RWPE2 (cell line): ENCODE results near the gene G2E3.
"Not testable (repeated sequence)": the region's sequence is repeated elsewhere in the genome, so short reads cannot be mapped to it uniquely, and the experiment has no call there.

Experiments
- ATAC-seq: fragments of 200-7000 bp; cut with Tn5 transposase; 3 replicates; pipeline ENCODE4 v1.9.1; 2021; ENCODE audit warnings: low read depth
- DNase-seq: peaks from one replicate; pipeline ENCODE4 v3.0.0-alpha.2; 2020; ENCODE audit warnings: low spot score
- H3K27ac ChIP-seq: fragments of 450-650 bp; 2 replicates; pipeline ENCODE4 v1.5.1; 2017; ENCODE audit warnings: mild to moderate bottlenecking; ENCODE audit not compliant: poor library complexity, severe bottlenecking
- H3K27me3 ChIP-seq: fragments of 250-450 bp; sonication (Bioruptor Pico); 2 replicates; pipeline ENCODE4 v1.5.1; 2021; ENCODE audit warnings: mild to moderate bottlenecking, moderate library complexity; ENCODE audit not compliant: insufficient read depth, poor library complexity, severe bottlenecking
- H3K36me3 ChIP-seq: fragments of 250-450 bp; sonication (Bioruptor Pico); 2 replicates; pipeline ENCODE4 v1.5.1; 2020; ENCODE audit warnings: low read depth, mild to moderate bottlenecking, moderate library complexity
- H3K4me1 ChIP-seq: fragments of 250-450 bp; sonication (Bioruptor Pico); 2 replicates; pipeline ENCODE4 v1.5.1; 2021; ENCODE audit warnings: mild to moderate bottlenecking, moderate library complexity; ENCODE audit not compliant: insufficient read depth, poor library complexity, severe bottlenecking
- H3K4me3 ChIP-seq: fragments of 250-450 bp; sonication (Bioruptor Pico); 2 replicates; pipeline ENCODE4 v1.5.1; 2021; ENCODE audit warnings: mild to moderate bottlenecking, moderate library complexity; ENCODE audit not compliant: severe bottlenecking
- H3K9me3 ChIP-seq: fragments of 250-450 bp; sonication (Bioruptor Pico); 2 replicates; pipeline ENCODE4 v1.5.1; 2021; ENCODE audit warnings: mild to moderate bottlenecking, moderate library complexity; ENCODE audit not compliant: severe bottlenecking
- CTCF ChIP-seq: fragments of 450-650 bp; IDR thresholded peaks from one replicate; pipeline ENCODE4 v1.5.1; 2017; ENCODE audit warnings: mild to moderate bottlenecking, moderate library complexity; ENCODE audit not compliant: poor library complexity, severe bottlenecking

The G2E3 gene

GRCh38 chr14:30623412-30624131 lies 64.6 kb downstream of the G2E3 start:
- ATAC-seq (no peak), DNase-seq (no peak)
- H3K27me3 ChIP-seq: no peaks in the 10 kb centered on the region
- TF ChIP-seq CTCF: no peak
- H3K36me3 ChIP-seq: peaks cover 25% of the 10 kb centered on the region
- no peaks in the 10 kb centered on the region for H3K9me3 ChIP-seq
- H3K27ac ChIP-seq: no peak overlapping the region
- peak overlapping the region; percentile 78 for H3K4me3 ChIP-seq
- peaks cover 31% of the 10 kb centered on the region for H3K4me1 ChIP-seq

GRCh38 chr14:30624132-30624423 lies 65.1 kb downstream of the G2E3 start:
- Histone ChIP-seq H3K9me3 (no peaks in the 10 kb centered on the region), H3K27ac (no peak overlapping the region), H3K36me3 (peaks cover 30% of the 10 kb centered on the region), H3K27me3 (no peaks in the 10 kb centered on the region), H3K4me1 (peaks cover 36% of the 10 kb centered on the region), H3K4me3 (no peak overlapping the region)
- DNase-seq: no peak
- TF ChIP-seq CTCF: no peak
- no peak for ATAC-seq

DNA sequence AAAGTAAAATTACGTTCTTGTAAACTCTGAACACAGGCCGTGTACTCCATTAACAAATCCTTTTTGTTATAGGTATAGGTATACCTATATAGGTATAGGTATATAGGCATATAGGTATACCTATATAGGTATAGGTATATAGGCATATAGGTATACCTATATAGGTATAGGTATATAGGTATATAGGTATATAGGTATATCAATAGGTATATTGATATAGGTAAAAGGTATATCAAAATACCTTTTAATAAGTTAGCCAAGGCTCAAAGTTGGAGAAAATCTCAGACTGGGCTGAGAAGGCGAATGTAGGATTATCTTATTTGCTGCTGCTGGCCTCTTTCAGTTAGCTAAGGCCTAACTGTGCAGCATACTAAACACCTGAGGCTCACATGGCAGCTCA lies 66.6 kb downstream of the G2E3 start:
- TF ChIP-seq CTCF: no peak
- DNase-seq (no peak), ATAC-seq (no peak)
- Histone ChIP-seq H3K9me3 (no peaks in the 10 kb centered on the region), H3K36me3 (peaks cover 43% of the 10 kb centered on the region), H3K27ac (no peak overlapping the region), H3K4me1 (peaks cover 37% of the 10 kb centered on the region), H3K4me3 (no peak overlapping the region), H3K27me3 (no peaks in the 10 kb centered on the region)

- H3K27me3 ChIP-seq, H3K4me3 ChIP-seq, DNase-seq, H3K9me3 ChIP-seq: not testable (repeated sequence)
- H3K4me1 ChIP-seq: peaks cover 28% of the 10 kb centered on the region
- peaks cover 71% of the 10 kb centered on the region for H3K36me3 ChIP-seq
- H3K27ac ChIP-seq: peak overlapping the region; percentile 38
- peak; percentile 38; the same call in 1 of the 3 replicates for ATAC-seq
Observed at GRCh38 chr14:30629432-30629831, 70.5 kb downstream of the G2E3 start.

DNA sequence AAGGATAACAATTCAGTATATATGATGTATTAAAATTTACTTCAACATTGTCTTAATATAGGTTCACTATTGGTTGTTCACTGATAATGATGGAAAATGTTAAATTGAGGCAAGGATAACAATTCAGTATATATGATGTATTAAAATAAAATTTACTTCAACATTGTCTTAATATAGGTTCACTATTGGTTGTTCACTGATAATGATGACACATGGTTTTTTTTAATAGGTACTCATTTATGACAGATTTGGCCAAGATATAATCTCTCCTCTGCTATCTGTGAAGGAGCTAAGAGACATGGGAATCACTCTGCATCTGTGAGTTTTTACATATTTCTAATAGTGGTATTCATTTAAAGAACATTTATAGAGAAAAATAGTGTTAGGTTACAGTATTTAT lies 71.3 kb downstream of the G2E3 start:
- Histone ChIP-seq H3K9me3 (no peaks in the 10 kb centered on the region), H3K36me3 (peaks cover 73% of the 10 kb centered on the region), H3K4me1 (peaks cover 20% of the 10 kb centered on the region), H3K27ac (no peak overlapping the region), H3K27me3 (no peaks in the 10 kb centered on the region), H3K4me3 (no peak overlapping the region)
- DNase-seq: no peak
- ATAC-seq: no peak
- TF ChIP-seq CTCF: no peak
